Fibroblast of mammary gland (primary cell): Measurements from ENCODE around the gene SPATA3.
A peak's percentile ranks its signal among the peaks of the same experiment; 100 is the strongest.

Experiments used
- DNase-seq: peaks from one replicate; pipeline ENCODE4 v3.0.0-alpha.2; 2010; ENCODE audit warnings: low read depth
- H3K4me3 ChIP-seq: 2 replicates; pipeline ENCODE4 v1.5.1; 2011; ENCODE audit warnings: low read depth, mild to moderate bottlenecking, low read length, moderate library complexity; ENCODE audit not compliant: control insufficient read depth
- CTCF ChIP-seq: conservative IDR thresholded peaks from 2 replicates; pipeline ENCODE4 v1.5.1; 2011; ENCODE audit warnings: low read depth, low read length, inconsistent platforms; ENCODE audit not compliant: control insufficient read depth, insufficient read depth

The SPATA3 gene

GRCh38 chr2:231039294-231039664 is 43.4 kb downstream of the SPATA3 start:
- H3K4me3 ChIP-seq = no peak overlapping the region
- no peak for DNase-seq
- no peak for TF ChIP-seq CTCF

GRCh38 chr2:231039821-231040364 is 44.0 kb downstream of the SPATA3 start:
- no peak overlapping the region for H3K4me3 ChIP-seq
- TF ChIP-seq CTCF = no peak
- DNase-seq = peak; percentile 12

- H3K4me3 ChIP-seq = no peak overlapping the region
- no peak for TF ChIP-seq CTCF
- no peak for DNase-seq
Measured at GRCh38 chr2:231041061-231041689, 45.3 kb downstream of the SPATA3 start.

GRCh38 chr2:231043796-231044195 is 47.9 kb downstream of the SPATA3 start:
- H3K4me3 ChIP-seq = no peak overlapping the region
- no peak for TF ChIP-seq CTCF
- no peak for DNase-seq

- no peak overlapping the region for H3K4me3 ChIP-seq
- DNase-seq = no peak
- no peak for TF ChIP-seq CTCF
Measured at GRCh38 chr2:231046916-231047273, 51.0 kb downstream of the SPATA3 start.

- H3K4me3 ChIP-seq = no peak overlapping the region
- DNase-seq = no peak
- TF ChIP-seq CTCF = no peak
Measured at GRCh38 chr2:231047274-231047922, 51.5 kb downstream of the SPATA3 start.
